ENCODE measurements around the gene CHSY3.

DNA sequence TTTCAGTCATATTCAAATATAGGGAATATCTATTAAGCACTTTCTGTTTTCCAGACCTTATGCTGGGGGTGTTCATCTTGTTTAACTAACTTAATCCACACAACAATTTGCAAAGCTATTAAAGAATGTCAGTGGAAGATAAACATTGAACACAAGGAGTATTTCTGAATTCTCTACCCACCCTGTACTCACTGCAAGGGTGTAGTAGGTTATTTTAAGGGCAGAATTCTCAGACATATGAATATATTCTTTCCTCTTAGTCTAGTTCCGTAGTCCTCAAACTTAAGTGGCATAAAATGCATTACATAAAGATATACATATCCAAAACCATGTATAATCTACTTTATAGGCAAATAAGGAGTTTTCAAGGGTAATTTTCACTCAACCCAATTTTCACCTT lies 19.9 kb upstream of the CHSY3 start:
- no peak for TF ChIP-seq POLR2A (IDR thresholded peaks at IDR 0.05; ENCODE audit: low read length)
- TF ChIP-seq GATA1 (IDR thresholded peaks at IDR 0.05; ENCODE audit: low read depth, low read length): no peak
